Measurements from ENCODE around the gene RDH16. TPM values are rescaled to one million over a fixed set of nuclear protein-coding genes. Genes with fewer than 3 reads are reported as not detected.
"Not testable (repeated sequence)": the region's sequence is repeated elsewhere in the genome, so short reads cannot be mapped to it uniquely, and the experiment has no call there.

RDH16 gene
- total RNA-seq, 1 donor from 2014 or later, result not detected

GRCh38 chr12:56965997-56966642 lies 8.7 kb upstream of the RDH16 start:
- not testable (repeated sequence) for H3K4me3 ChIP-seq (ENCODE audit: low read depth, low read length); H3K27me3 ChIP-seq (ENCODE audit: control insufficient read depth, insufficient read depth, low read length); H3K36me3 ChIP-seq (ENCODE audit: control insufficient read depth, insufficient read depth, low read length); DNase-seq (ENCODE audit: low read depth)

- not testable (repeated sequence) for H3K4me3 ChIP-seq (ENCODE audit: low read depth, low read length); H3K27me3 ChIP-seq (ENCODE audit: control insufficient read depth, insufficient read depth, low read length); H3K36me3 ChIP-seq (ENCODE audit: control insufficient read depth, insufficient read depth, low read length); DNase-seq (ENCODE audit: low read depth)
These were observed 7.7 kb upstream of the RDH16 start for GRCh38 chr12:56965124-56965523.

- H3K4me3 ChIP-seq (ENCODE audit: low read depth, low read length); H3K36me3 ChIP-seq (ENCODE audit: control insufficient read depth, insufficient read depth, low read length); DNase-seq (ENCODE audit: low read depth); H3K27me3 ChIP-seq (ENCODE audit: control insufficient read depth, insufficient read depth, low read length): not testable (repeated sequence)
These were observed 6.1 kb upstream of the RDH16 start for GRCh38 chr12:56963557-56963956.

- not testable (repeated sequence) for H3K4me3 ChIP-seq (ENCODE audit: low read depth, low read length); H3K27me3 ChIP-seq (ENCODE audit: control insufficient read depth, insufficient read depth, low read length); DNase-seq (ENCODE audit: low read depth); H3K36me3 ChIP-seq (ENCODE audit: control insufficient read depth, insufficient read depth, low read length)
These were observed 4.8 kb upstream of the RDH16 start for GRCh38 chr12:56962247-56962646.

- H3K27me3 ChIP-seq (ENCODE audit: control insufficient read depth, insufficient read depth, low read length), result no peaks in the 10 kb centered on the region
- no peak for TF ChIP-seq CTCF (IDR thresholded peaks at IDR 0.05; ENCODE audit: insufficient read depth, low read length, poor library complexity, severe bottlenecking)
- H3K36me3 ChIP-seq (ENCODE audit: control insufficient read depth, insufficient read depth, low read length), result no peaks in the 10 kb centered on the region
- no peak for DNase-seq (ENCODE audit: low read depth)
- no peak overlapping the region for H3K4me3 ChIP-seq (ENCODE audit: low read depth, low read length)
These were observed 1.0 kb upstream of the RDH16 start for GRCh38 chr12:56958422-56958821.

GRCh38 chr12:56955631-56956256 lies 1.7 kb downstream of the RDH16 start:
- Histone ChIP-seq H3K36me3 (ENCODE audit: control insufficient read depth, insufficient read depth, low read length) (no peaks in the 10 kb centered on the region), H3K27me3 (ENCODE audit: control insufficient read depth, insufficient read depth, low read length) (no peaks in the 10 kb centered on the region), H3K4me3 (ENCODE audit: low read depth, low read length) (no peak overlapping the region)
- DNase-seq (ENCODE audit: low read depth), result no peak
- no peak for TF ChIP-seq CTCF (IDR thresholded peaks at IDR 0.05; ENCODE audit: insufficient read depth, low read length, poor library complexity, severe bottlenecking)

- TF ChIP-seq CTCF (IDR thresholded peaks at IDR 0.05; ENCODE audit: insufficient read depth, low read length, poor library complexity, severe bottlenecking), result no peak
- no peak overlapping the region for H3K4me3 ChIP-seq (ENCODE audit: low read depth, low read length)
- H3K36me3 ChIP-seq (ENCODE audit: control insufficient read depth, insufficient read depth, low read length), result no peaks in the 10 kb centered on the region
- H3K27me3 ChIP-seq (ENCODE audit: control insufficient read depth, insufficient read depth, low read length), result no peaks in the 10 kb centered on the region
- no peak for DNase-seq (ENCODE audit: low read depth)
These were observed 2.5 kb downstream of the RDH16 start for GRCh38 chr12:56954958-56955355.
